HepG2 (cell line): ENCODE results near the gene FGFR3. TPM values are rescaled to one million over a fixed set of nuclear protein-coding genes. Genes with fewer than 3 reads are reported as not detected.

Experiments
- CHD2 ChIP-seq: IDR thresholded peaks from 2 replicates; pipeline ENCODE4 v1.6.1; 2011; ENCODE audit warnings: low read depth, low read length, improper control_type of control experiment
- CSRNP1 ChIP-seq: sonication (generic); formaldehyde crosslinking; IDR thresholded peaks from 2 replicates; pipeline ENCODE4 v1.8.1; 2023; ENCODE audit warnings: mild to moderate bottlenecking, missing genetic modification reagents
- EP300 ChIP-seq, 3 experiments: sonication (generic) in 1 of 3; formaldehyde crosslinking in 1 of 3; IDR thresholded peaks; 2 replicates each; pipeline versions ENCODE4 v1.5.1 to v1.6.1; 2011 to 2020; ENCODE audit warnings: low read depth in 2 of 3, low read length in 2 of 3, borderline replicate concordance in 1 of 3, improper control_type of control experiment in 1 of 3, mild to moderate bottlenecking in 1 of 3, missing genetic modification reagents in 1 of 3, moderate library complexity in 1 of 3
- ETV6 ChIP-seq: sonication (generic); formaldehyde crosslinking; conservative IDR thresholded peaks from 2 replicates; pipeline ENCODE4 v1.4.0; 2020; ENCODE audit warnings: missing genetic modification reagents
- HNRNPUL1 ChIP-seq: fragments of 200-400 bp; formaldehyde crosslinking; IDR thresholded peaks from 2 replicates; pipeline ENCODE4 v1.6.1; 2017; ENCODE audit warnings: low read depth, mild to moderate bottlenecking, low read length, moderate library complexity
- MEIS1 ChIP-seq: sonication (generic); formaldehyde crosslinking; IDR thresholded peaks from 2 replicates; pipeline ENCODE4 v1.9.0; 2021; ENCODE audit warnings: mild to moderate bottlenecking, missing genetic modification reagents, moderate library complexity, borderline replicate concordance
- NFE2 ChIP-seq: sonication (generic); formaldehyde crosslinking; IDR thresholded peaks from 2 replicates; pipeline ENCODE4 v1.4.0; 2020; ENCODE audit warnings: missing genetic modification reagents
- PHF20 ChIP-seq: sonication (generic); formaldehyde crosslinking; IDR thresholded peaks from 2 replicates; pipeline ENCODE4 v1.5.0; 2020; ENCODE audit warnings: mild to moderate bottlenecking, missing genetic modification reagents
- PRMT3 ChIP-seq: sonication (generic); formaldehyde crosslinking; IDR thresholded peaks from 2 replicates; pipeline ENCODE4 v1.8.1; 2022; ENCODE audit warnings: low read depth, mild to moderate bottlenecking, moderate library complexity, missing genetic modification reagents, borderline replicate concordance
- SOX6 ChIP-seq, 2 experiments: fragments of 450-650 bp in 1 of 2; sonication (generic) in 1 of 2; formaldehyde crosslinking in 1 of 2; IDR thresholded peaks; 2 replicates each; pipeline versions ENCODE4 v1.4.0 to v1.6.1; 2017 to 2020; ENCODE audit warnings: antibody characterized with exemption in 1 of 2, mild to moderate bottlenecking in 1 of 2, missing genetic modification reagents in 1 of 2
- SRY ChIP-seq: sonication (generic); formaldehyde crosslinking; IDR thresholded peaks from 2 replicates; pipeline ENCODE4 v1.8.0; 2022; ENCODE audit warnings: mild to moderate bottlenecking, missing genetic modification reagents
- TFDP1 ChIP-seq: IDR thresholded peaks from 2 replicates; pipeline ENCODE4 v1.6.1; 2016; ENCODE audit warnings: missing compliant biosample characterization, missing genetic modification reagents, borderline replicate concordance
- THRA ChIP-seq: sonication (generic); formaldehyde crosslinking; IDR thresholded peaks from 2 replicates; pipeline ENCODE4 v1.4.0; 2020; ENCODE audit warnings: missing genetic modification reagents, borderline replicate concordance
- ZBTB44 ChIP-seq: sonication (generic); formaldehyde crosslinking; IDR thresholded peaks from 2 replicates; pipeline ENCODE4 v1.4.0; 2020; ENCODE audit warnings: missing genetic modification reagents
- ZNF512B ChIP-seq: sonication (generic); formaldehyde crosslinking; IDR thresholded peaks from 2 replicates; pipeline ENCODE4 v1.5.1; 2020; ENCODE audit warnings: missing genetic modification reagents, mild to moderate bottlenecking, borderline replicate concordance
- ZNF546 ChIP-seq: sonication (generic); formaldehyde crosslinking; conservative IDR thresholded peaks from 2 replicates; pipeline ENCODE4 v1.8.1; 2023; ENCODE audit warnings: mild to moderate bottlenecking, missing genetic modification reagents
- ZNF777 ChIP-seq: sonication (generic); formaldehyde crosslinking; IDR thresholded peaks from 2 replicates; pipeline ENCODE4 v1.4.0; 2020; ENCODE audit warnings: missing genetic modification reagents
- polyA plus RNA-seq, 8 experiments: library from polyadenylated mRNA; depleted of rRNA in 3 of 8; stranded (reverse) in 7 of 8; unstranded in 1 of 8; fragments of >200 nt; fragmentation: Illumina TruSeq in 4 of 8; extraction: Trizol in 4 of 8; gene quantifications; 2 replicates each; pipeline versions ENCODE4 v1.2.1 to v1.2.3, GENCODE V29; 2011 to 2016; ENCODE audit warnings: low read depth in 4 of 8, missing spikeins in 1 of 8, mixed read lengths in 1 of 8; ENCODE audit not compliant: insufficient read depth in 1 of 8
- total RNA-seq, 5 experiments: library from RNA; depleted of rRNA; stranded (reverse); fragments of >200 nt; fragmentation: Illumina TruSeq; extraction: Trizol; gene quantifications; 2 replicates each; pipeline ENCODE4 v1.2.3, GENCODE V29; 2016; ENCODE audit warnings: low read depth in 1 of 5

The FGFR3 gene
- total and polyA plus RNA-seq, 2 of the 13 experiments (the other 11 are each of a cell fraction or from before 2014, with no cell fraction given) = 103 to 109 TPM

GRCh38 chr4:1766106-1767060, 26.7 kb upstream of the FGFR3 start (continued):
- TF ChIP-seq CSRNP1 (CRISPR knock-in tag) (peak; percentile 23; the same call in 1 of the 2 replicates), CHD2 (no peak), EP300 (IDR thresholded peaks at IDR 0.05; ENCODE audit: low read depth in 2 of 2, low read length in 2 of 2) (peak in 1 of 2 experiments; percentile 56; a peak in 1 of 4 replicates), EP300 (CRISPR knock-in tag; IDR thresholded peaks at IDR 0.05; ENCODE audit: borderline replicate concordance) (peak; percentile 41; the same call in 1 of the 2 replicates), ZNF546 (CRISPR knock-in tag) (no peak; the same call in none of the 2 replicates), ZNF512B (CRISPR knock-in tag) (no peak), SRY (CRISPR knock-in tag) (no peak), TFDP1 (CRISPR knock-in tag) (no peak; the same call in 1 of the 2 replicates), ZNF777 (peak; percentile 94), MEIS1 (peak; percentile 62; the same call in 1 of the 2 replicates), SOX6 (IDR thresholded peaks at IDR 0.05) (no peak), SOX6 (CRISPR knock-in tag; IDR thresholded peaks at IDR 0.05) (peak; percentile 69), NFE2 (no peak), HNRNPUL1 (no peak), THRA (CRISPR knock-in tag) (peak; percentile 52), PRMT3 (CRISPR knock-in tag) (0 out of 2 replicates have a peak, but pooled peaks have one; percentile 83), PHF20 (CRISPR knock-in tag) (no peak), ZBTB44 (no peak), ETV6 (CRISPR knock-in tag) (no peak)
